WTC11 (cell line): ENCODE measurements around the gene PTPN11. TPM values are rescaled to one million over a fixed set of nuclear protein-coding genes. Genes with fewer than 3 reads are reported as not detected.
"Not testable (repeated sequence)": the region's sequence is repeated elsewhere in the genome, so short reads cannot be mapped to it uniquely, and the experiment has no call there.

ENCODE experiments used
- ATAC-seq: fragments of 200-7000 bp; cut with Tn5 transposase; 2 replicates; pipeline ENCODE4 v1.10.0; 2021; ENCODE audit warnings: mild to moderate bottlenecking, moderate library complexity
- CTCF ChIA-PET: fragments of 300-600 bp; sonication (Branson Sonifier 250); formaldehyde crosslinking; loops from one replicate; lab custom pipeline; 2021; ENCODE audit warnings: antibody characterized with exemption; lab: Charles Lee
- POLR2A ChIA-PET: fragments of 350-600 bp; sonication (Branson Sonifier 250); formaldehyde crosslinking; loops from one replicate; lab custom pipeline; 2021; ENCODE audit warnings: antibody characterized with exemption; lab: Charles Lee
- DNase-seq: peaks from one replicate; pipeline ENCODE4 v3.0.0; 2021; ENCODE audit warnings: low spot score
- H3K27ac Mint-ChIP-seq: 2 replicates; pipeline ENCODE4 v1.8.0; 2021; ENCODE audit warnings: mixed read lengths
- H3K27me3 Mint-ChIP-seq: 2 replicates; pipeline ENCODE4 v1.8.0; 2021; ENCODE audit warnings: low read depth, mild to moderate bottlenecking, moderate library complexity, mixed read lengths
- H3K36me3 Mint-ChIP-seq: 2 replicates; pipeline ENCODE4 v1.8.0; 2021; ENCODE audit warnings: mixed read lengths
- H3K4me1 Mint-ChIP-seq: 2 replicates; pipeline ENCODE4 v1.8.0; 2022; ENCODE audit warnings: mixed read lengths
- H3K4me3 Mint-ChIP-seq: 2 replicates; pipeline ENCODE4 v1.8.0; 2021; ENCODE audit warnings: mild to moderate bottlenecking, moderate library complexity, mixed read lengths
- H3K9me3 Mint-ChIP-seq: 2 replicates; pipeline ENCODE4 v1.8.0; 2021; ENCODE audit warnings: mixed read lengths
- ATF6 ChIP-seq: sonication (generic); formaldehyde crosslinking; IDR thresholded peaks from 2 replicates; pipeline ENCODE4 v1.8.1; 2023; ENCODE audit warnings: mild to moderate bottlenecking, missing genetic modification reagents
- CDX4 ChIP-seq: fragments of 250-450 bp; sonication (Bioruptor Pico); IDR thresholded peaks from 2 replicates; pipeline ENCODE4 v1.9.0; 2021; ENCODE audit warnings: moderate library complexity, mild to moderate bottlenecking, inconsistent platforms, borderline replicate concordance
- CREB1 ChIP-seq: sonication (generic); formaldehyde crosslinking; IDR thresholded peaks from 2 replicates; pipeline ENCODE4 v1.8.0; 2023; ENCODE audit warnings: mild to moderate bottlenecking, missing genetic modification reagents
- CREM ChIP-seq: sonication (generic); formaldehyde crosslinking; IDR thresholded peaks from 2 replicates; pipeline ENCODE4 v1.8.1; 2022; ENCODE audit warnings: mild to moderate bottlenecking, missing genetic modification reagents, moderate library complexity
- ELF4 ChIP-seq: sonication (generic); formaldehyde crosslinking; IDR thresholded peaks from 2 replicates; pipeline ENCODE4 v1.8.1; 2022; ENCODE audit warnings: low read depth, mild to moderate bottlenecking, moderate library complexity, missing genetic modification reagents
- ESRRA ChIP-seq: sonication (generic); formaldehyde crosslinking; IDR thresholded peaks from 2 replicates; pipeline ENCODE4 v1.8.1; 2022; ENCODE audit warnings: mild to moderate bottlenecking, missing genetic modification reagents, borderline replicate concordance
- ETV6 ChIP-seq: sonication (generic); formaldehyde crosslinking; IDR thresholded peaks from 2 replicates; pipeline ENCODE4 v1.8.1; 2022; ENCODE audit warnings: mild to moderate bottlenecking, missing genetic modification reagents
- FOXK1 ChIP-seq: sonication (generic); formaldehyde crosslinking; IDR thresholded peaks from 2 replicates; pipeline ENCODE4 v1.8.0; 2022; ENCODE audit warnings: mild to moderate bottlenecking, moderate library complexity, missing genetic modification reagents
- GRHL2 ChIP-seq: fragments of 250-450 bp; sonication (Bioruptor Pico); IDR thresholded peaks from 2 replicates; pipeline ENCODE4 v1.8.0; 2022; ENCODE audit warnings: mild to moderate bottlenecking, moderate library complexity; ENCODE audit not compliant: insufficient replicate concordance, severe bottlenecking
- NFYB ChIP-seq: sonication (generic); formaldehyde crosslinking; conservative IDR thresholded peaks from 2 replicates; pipeline ENCODE4 v1.8.0; 2022; ENCODE audit warnings: low read depth, missing genetic modification reagents
- SP1 ChIP-seq: sonication (generic); formaldehyde crosslinking; conservative IDR thresholded peaks from 2 replicates; pipeline ENCODE4 v1.8.1; 2022; ENCODE audit warnings: missing genetic modification reagents
- TCF7 ChIP-seq: sonication (generic); formaldehyde crosslinking; IDR thresholded peaks from 2 replicates; pipeline ENCODE4 v1.8.0; 2022; ENCODE audit warnings: mild to moderate bottlenecking, low read depth, missing genetic modification reagents, moderate library complexity
- TEAD4 ChIP-seq: sonication (generic); formaldehyde crosslinking; IDR thresholded peaks from 2 replicates; pipeline ENCODE4 v1.8.0; 2022; ENCODE audit warnings: mild to moderate bottlenecking, missing genetic modification reagents
- ZMAT4 ChIP-seq: fragments of 250-450 bp; sonication (Bioruptor Pico); IDR thresholded peaks from 2 replicates; pipeline ENCODE4 v1.9.0; 2021; ENCODE audit warnings: mild to moderate bottlenecking
- ZNF121 ChIP-seq: sonication (generic); formaldehyde crosslinking; IDR thresholded peaks from 2 replicates; pipeline ENCODE4 v1.8.0; 2023; ENCODE audit warnings: missing genetic modification reagents
- ZNF396 ChIP-seq: fragments of 250-450 bp; sonication (Bioruptor Pico); IDR thresholded peaks from 2 replicates; pipeline ENCODE4 v1.8.0; 2021; ENCODE audit warnings: mild to moderate bottlenecking, moderate library complexity, borderline replicate concordance
- ZNF532 ChIP-seq: fragments of 250-450 bp; sonication (Bioruptor Pico); IDR thresholded peaks from 2 replicates; pipeline ENCODE4 v1.9.0; 2021; ENCODE audit warnings: mild to moderate bottlenecking, borderline replicate concordance
- total RNA-seq: library from RNA; stranded (reverse); gene quantifications from 3 replicates; pipeline ENCODE4 v1.2.3, GENCODE V29; 2021
- TF ChIP-seq, protein P1 (sequence below): sonication (generic); formaldehyde crosslinking; conservative IDR thresholded peaks from 2 replicates; pipeline ENCODE4 v1.8.1; 2022; ENCODE audit warnings: mild to moderate bottlenecking, missing genetic modification reagents
- TF ChIP-seq, protein P2 (sequence below): sonication (generic); formaldehyde crosslinking; IDR thresholded peaks from 2 replicates; pipeline ENCODE4 v1.8.1; 2022; ENCODE audit warnings: low read depth, mild to moderate bottlenecking, moderate library complexity, missing genetic modification reagents, borderline replicate concordance

PTPN11 gene
- total RNA-seq, 1 experiment from 2014 or later = 112 TPM

DNA sequence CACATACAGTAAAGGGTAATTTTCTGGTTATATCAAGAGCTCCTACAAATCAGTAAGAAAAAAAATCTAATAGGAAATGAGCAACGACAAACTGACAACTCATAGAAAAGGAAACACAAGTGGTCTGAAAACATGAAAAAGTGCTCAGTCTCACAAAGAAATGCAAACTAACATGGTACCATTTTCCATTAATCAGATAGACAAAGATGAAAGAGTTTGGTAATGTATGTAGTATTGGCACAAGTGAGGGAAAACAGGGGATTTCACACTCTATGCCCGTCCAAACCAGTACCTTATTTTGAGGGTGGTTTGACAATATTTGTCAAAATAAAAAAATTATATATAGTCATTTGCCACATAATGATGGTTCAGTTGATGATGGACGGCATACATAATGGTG lies 13.2 kb downstream of the PTPN11 start (continued):
- TF ChIP-seq ATF6 (no peak), TEAD4 (CRISPR knock-in tag) (no peak), ETV6 (CRISPR knock-in tag) (no peak), CREB1 (CRISPR knock-in tag) (no peak), CREM (CRISPR knock-in tag) (no peak)
- TF ChIP-seq, protein P1, sequence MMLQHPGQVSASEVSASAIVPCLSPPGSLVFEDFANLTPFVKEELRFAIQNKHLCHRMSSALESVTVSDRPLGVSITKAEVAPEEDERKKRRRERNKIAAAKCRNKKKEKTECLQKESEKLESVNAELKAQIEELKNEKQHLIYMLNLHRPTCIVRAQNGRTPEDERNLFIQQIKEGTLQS (CRISPR knock-in tag) = no peak
- TF ChIP-seq, all 79 proteins: peak for 0

DNA sequence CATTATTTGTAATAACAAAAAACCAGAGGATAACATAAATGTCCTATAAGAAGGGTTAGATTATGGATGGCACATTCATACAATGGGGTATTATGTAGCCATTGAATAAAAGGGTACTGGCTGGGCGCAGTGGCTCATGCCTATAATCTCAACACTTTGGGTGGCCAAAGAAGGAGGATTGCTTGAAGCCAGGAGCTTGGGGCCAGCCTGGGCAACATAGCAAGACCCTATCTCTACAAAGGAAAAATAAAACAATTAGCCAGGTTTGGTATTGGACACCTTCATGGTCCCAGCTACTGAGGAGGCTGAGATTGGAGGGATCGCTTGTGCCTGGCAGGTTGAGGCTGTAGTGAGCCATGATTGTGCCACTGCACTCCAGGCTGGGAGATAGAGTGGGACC lies 14.8 kb downstream of the PTPN11 start:
- no peaks in the 10 kb centered on the region for H3K9me3 Mint-ChIP-seq
- H3K4me3 Mint-ChIP-seq = no peak overlapping the region
- ATAC-seq (no peak), DNase-seq (no peak)
- CTCF ChIA-PET = no interaction called here
- H3K4me1 Mint-ChIP-seq = no peaks in the 10 kb centered on the region
- H3K36me3 Mint-ChIP-seq = no peaks in the 10 kb centered on the region
- H3K27ac Mint-ChIP-seq = no peak overlapping the region
- H3K27me3 Mint-ChIP-seq = no peaks in the 10 kb centered on the region
- POLR2A ChIA-PET = no interaction called here
- TF ChIP-seq CREM (CRISPR knock-in tag) (no peak), TCF7 (CRISPR knock-in tag) (no peak), NFYB (CRISPR knock-in tag) (no peak), ZNF121 (CRISPR knock-in tag) (peak; percentile 55; the same call in 1 of the 2 replicates), CREB1 (CRISPR knock-in tag) (no peak), ESRRA (CRISPR knock-in tag) (no peak)

DNA sequence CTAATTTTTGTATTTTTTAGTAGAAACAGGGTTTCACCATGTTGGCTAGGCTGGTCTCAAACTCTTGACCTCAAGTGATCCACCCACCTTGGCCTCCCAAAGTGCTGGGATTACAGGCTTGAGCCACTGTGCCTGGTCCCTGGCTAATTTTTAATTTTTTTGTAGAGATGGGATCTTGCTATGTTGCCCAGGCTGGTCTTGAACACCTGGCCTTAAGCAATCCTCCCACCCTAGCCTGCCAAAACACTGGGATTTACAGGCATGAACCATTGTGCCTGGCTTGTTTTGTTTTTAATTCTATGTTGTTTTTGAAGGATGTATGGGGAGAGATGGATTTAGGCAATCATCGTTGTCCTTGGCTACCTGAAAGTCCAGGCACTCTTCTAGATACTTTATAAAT lies 19.9 kb downstream of the PTPN11 start:
- ATAC-seq, CTCF ChIA-PET, H3K36me3 Mint-ChIP-seq, POLR2A ChIA-PET, H3K4me3 Mint-ChIP-seq, DNase-seq, H3K27me3 Mint-ChIP-seq, H3K4me1 Mint-ChIP-seq, H3K27ac Mint-ChIP-seq, H3K9me3 Mint-ChIP-seq: not testable (repeated sequence)
- TF ChIP-seq ZNF121 (CRISPR knock-in tag) = peak; percentile 79

DNA sequence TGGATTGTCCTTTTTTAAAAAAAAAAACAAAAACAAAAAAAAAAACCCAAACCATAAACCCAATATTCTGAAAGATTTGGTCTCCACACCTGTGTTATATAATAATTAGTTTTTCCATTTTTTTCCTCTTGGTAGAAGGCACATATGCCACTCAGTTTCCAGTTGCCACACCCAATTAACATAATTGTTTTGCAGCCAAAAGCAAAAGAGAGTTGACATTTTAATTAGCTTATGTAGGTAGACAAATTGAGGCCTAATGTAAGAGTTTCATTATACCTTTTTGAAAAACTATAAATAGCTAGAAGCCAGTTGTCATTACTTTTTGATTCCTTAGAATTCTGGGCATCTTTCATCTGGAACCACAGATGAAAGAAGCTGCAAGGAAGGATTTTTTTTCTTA lies 21.0 kb downstream of the PTPN11 start:
- DNase-seq (no peak), ATAC-seq (no peak)
- H3K36me3 Mint-ChIP-seq = no peaks in the 10 kb centered on the region
- H3K4me1 Mint-ChIP-seq = no peaks in the 10 kb centered on the region
- H3K27me3 Mint-ChIP-seq = no peaks in the 10 kb centered on the region
- TF ChIP-seq CDX4 (CRISPR knock-in tag) (no peak), ZNF396 (CRISPR knock-in tag) (no peak), ELF4 (CRISPR knock-in tag) (no peak), ZNF532 (CRISPR knock-in tag) (no peak), SP1 (CRISPR knock-in tag) (no peak), ZMAT4 (CRISPR knock-in tag) (no peak), FOXK1 (no peak), GRHL2 (CRISPR knock-in tag) (no peak)
- TF ChIP-seq, protein P2, sequence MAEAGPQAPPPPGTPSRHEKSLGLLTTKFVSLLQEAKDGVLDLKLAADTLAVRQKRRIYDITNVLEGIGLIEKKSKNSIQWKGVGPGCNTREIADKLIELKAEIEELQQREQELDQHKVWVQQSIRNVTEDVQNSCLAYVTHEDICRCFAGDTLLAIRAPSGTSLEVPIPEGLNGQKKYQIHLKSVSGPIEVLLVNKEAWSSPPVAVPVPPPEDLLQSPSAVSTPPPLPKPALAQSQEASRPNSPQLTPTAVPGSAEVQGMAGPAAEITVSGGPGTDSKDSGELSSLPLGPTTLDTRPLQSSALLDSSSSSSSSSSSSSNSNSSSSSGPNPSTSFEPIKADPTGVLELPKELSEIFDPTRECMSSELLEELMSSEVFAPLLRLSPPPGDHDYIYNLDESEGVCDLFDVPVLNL (CRISPR knock-in tag) = no peak
- POLR2A ChIA-PET = interaction anchor here (0.6 to 0.7 kb wide), 2 partner anchors 7 to 74 kb away, joined by 3 to 10 read pairs; no protein-coding TSS in a partner anchor
- H3K9me3 Mint-ChIP-seq = no peaks in the 10 kb centered on the region
- CTCF ChIA-PET = interaction anchor here (0.6 to 1.1 kb wide), 3 partner anchors 52 to 387 kb away, joined by 3 read pairs; no protein-coding TSS in a partner anchor
- H3K27ac Mint-ChIP-seq = no peak overlapping the region
- no peak overlapping the region for H3K4me3 Mint-ChIP-seq

DNA sequence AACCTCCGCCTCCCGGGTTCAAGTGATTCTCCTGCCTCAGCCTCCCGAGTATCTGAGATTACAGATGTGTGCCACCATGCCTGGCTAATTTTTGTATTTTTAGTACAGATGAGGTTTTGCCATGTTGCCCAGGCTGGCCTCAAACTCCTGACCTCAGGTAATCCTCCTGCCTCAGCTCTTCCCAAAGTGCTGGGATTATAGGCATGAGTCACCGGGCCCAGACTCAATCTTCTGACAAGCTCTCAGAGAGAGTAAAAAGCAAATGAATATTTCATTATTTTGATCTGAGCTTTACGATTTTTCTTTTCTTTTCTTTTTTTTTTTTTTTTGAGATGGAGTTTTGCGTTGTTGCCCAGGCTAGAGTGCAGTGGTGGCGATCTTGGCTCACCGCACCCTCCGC lies 21.9 kb downstream of the PTPN11 start:
- H3K9me3 Mint-ChIP-seq, H3K4me3 Mint-ChIP-seq, H3K36me3 Mint-ChIP-seq, DNase-seq, H3K27me3 Mint-ChIP-seq, H3K4me1 Mint-ChIP-seq, H3K27ac Mint-ChIP-seq, CTCF ChIA-PET, ATAC-seq: not testable (repeated sequence)
- POLR2A ChIA-PET = interaction anchor here (0.6 to 0.7 kb wide), 2 partner anchors 176 to 388 kb away, joined by 3 read pairs; no protein-coding TSS in a partner anchor
